Mesodermal cell (in vitro differentiated cells): Measurements from ENCODE around the gene ZFP62.

Source experiments
- H3K27ac ChIP-seq: 2 replicates; pipeline ENCODE4 v1.7.0; 2013; ENCODE audit warnings: mild to moderate bottlenecking, low read depth, low read length, moderate library complexity; ENCODE audit not compliant: severe bottlenecking
- H3K36me3 ChIP-seq: 2 replicates; pipeline ENCODE4 v1.7.1; 2013; ENCODE audit warnings: mild to moderate bottlenecking, low read length, moderate library complexity; ENCODE audit not compliant: control insufficient read depth, insufficient read depth
- H3K4me1 ChIP-seq: one replicate; pipeline ENCODE4 v1.7.1; 2013; ENCODE audit warnings: mild to moderate bottlenecking, low read length; ENCODE audit not compliant: insufficient read depth, control insufficient read depth, poor library complexity, severe bottlenecking
- H3K4me3 ChIP-seq: 2 replicates; pipeline ENCODE4 v1.7.0; 2013; ENCODE audit warnings: low read length, control low read depth, mild to moderate bottlenecking; ENCODE audit not compliant: insufficient read depth, poor library complexity, severe bottlenecking; ENCODE audit errors: extremely low read depth
- H3K9me3 ChIP-seq: 2 replicates; pipeline ENCODE4 v1.7.1; 2013; ENCODE audit warnings: mild to moderate bottlenecking, low read length, moderate library complexity; ENCODE audit not compliant: control insufficient read depth
- WGBS, 2 experiments: methylation state at CpG; one replicate each; pipeline ENCODE4 v1.1.5; 2013; ENCODE audit warnings: missing lambda C conversion rate in 2 of 2; ENCODE audit not compliant: insufficient coverage in 2 of 2; 5-methylcytosine and 5-hydroxymethylcytosine counted together

ZFP62 gene

DNA sequence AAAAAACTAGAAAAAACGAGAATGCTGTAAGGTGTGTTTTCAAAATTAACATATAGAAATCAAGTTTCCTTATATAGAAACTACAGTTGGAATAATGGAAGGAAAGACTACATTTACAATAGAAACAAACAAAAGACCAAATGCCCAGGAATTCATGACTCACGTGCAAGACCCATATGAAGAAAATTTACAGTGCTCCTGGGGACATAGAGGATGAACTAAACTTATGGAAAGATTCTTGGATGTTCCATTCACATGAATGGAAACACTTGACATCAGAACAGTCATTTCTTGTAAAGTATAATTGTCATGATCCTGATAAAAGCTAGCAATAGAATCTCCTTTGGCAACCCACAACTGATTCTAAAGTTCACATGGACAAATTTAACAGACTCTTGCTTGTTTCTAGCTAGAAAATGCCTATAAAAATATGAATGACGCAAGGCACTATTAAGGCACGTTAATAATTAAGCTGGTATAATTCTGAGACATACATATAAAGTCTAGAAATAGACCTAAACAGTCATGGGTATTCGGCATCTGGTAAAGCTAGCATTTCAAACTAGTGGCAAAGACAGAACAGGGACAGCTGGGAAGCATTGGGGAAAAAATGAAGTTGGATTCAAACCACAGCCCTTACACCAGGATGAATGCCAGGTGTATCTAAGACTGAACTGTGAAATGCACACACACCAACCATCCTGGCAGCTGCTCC is 5.1 kb upstream of the ZFP62 start:
- H3K27ac ChIP-seq, result no peak overlapping the region
- H3K9me3 ChIP-seq, result no peaks in the 10 kb centered on the region
- WGBS, 2 experiments, result 83% methylated on average over 2 of the region's 5 CpGs; no CpG with 5 or more reads in 1 of the 2 experiments
- no peaks in the 10 kb centered on the region for H3K36me3 ChIP-seq
- no peak overlapping the region for H3K4me3 ChIP-seq
- H3K4me1 ChIP-seq, result no peaks in the 10 kb centered on the region

DNA sequence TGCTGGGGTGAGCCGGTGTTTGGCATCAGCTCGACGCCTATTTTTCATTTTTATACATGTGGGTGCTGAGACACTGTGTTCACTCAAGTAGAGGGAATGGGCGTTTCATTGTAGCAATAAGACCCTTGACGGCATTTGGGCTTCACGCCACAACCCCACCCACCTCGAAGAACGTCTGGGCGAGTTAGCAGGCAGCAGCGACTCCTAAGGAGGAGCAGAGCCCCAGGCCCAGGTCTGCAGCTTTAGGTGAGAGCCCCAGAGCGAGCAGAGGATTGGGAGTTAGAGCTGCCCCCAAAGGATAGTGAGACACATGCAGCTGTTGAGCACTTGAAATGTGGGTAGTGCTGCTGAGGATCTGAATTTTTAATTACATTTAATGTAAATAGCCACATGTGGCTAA is 1.6 kb upstream of the ZFP62 start:
- Histone ChIP-seq H3K36me3 (peaks cover 10% of the 10 kb centered on the region), H3K4me3 (no peak overlapping the region), H3K9me3 (no peaks in the 10 kb centered on the region), H3K4me1 (no peaks in the 10 kb centered on the region), H3K27ac (no peak overlapping the region)
- WGBS, 2 experiments, result 40 to 80% methylated on average over 4 to 7 of the region's 11 CpGs

DNA sequence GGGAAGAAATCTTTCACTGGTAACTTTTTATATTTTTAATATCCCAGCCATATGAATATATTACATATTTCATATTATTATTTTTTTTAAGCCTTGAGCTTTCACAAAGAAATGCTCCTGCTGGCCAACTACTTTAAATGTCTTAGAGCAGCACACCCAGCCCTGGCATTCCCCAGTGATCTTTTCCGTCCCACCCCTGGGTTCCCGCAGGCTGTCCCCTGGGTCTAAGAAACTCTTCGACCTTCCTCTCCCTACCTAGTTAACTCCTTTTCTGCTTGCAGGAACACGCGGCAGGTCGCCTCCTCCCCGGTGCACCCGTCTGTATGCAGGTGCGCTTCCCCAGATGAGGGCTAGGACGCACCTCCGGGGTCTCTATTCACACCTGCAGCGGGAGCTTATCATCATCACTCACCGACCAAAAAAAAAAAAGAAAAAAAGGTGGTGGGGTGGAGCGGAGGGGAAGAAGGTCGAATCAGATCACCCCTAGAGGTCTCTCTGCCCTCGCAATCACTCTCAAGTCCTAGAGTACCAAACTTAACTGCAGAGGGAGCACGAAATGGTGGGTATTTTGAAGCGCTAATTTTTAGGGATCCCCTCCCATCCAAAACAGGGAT is 696 bp downstream of the ZFP62 start:
- H3K27ac ChIP-seq, result peak overlapping the region; percentile 81
- H3K4me1 ChIP-seq, result no peaks in the 10 kb centered on the region
- peak overlapping the region; percentile 90 for H3K4me3 ChIP-seq
- WGBS, 2 experiments, result 0 to 17% methylated on average over 1 to 9 of the region's 18 CpGs
- H3K9me3 ChIP-seq, result no peaks in the 10 kb centered on the region
- H3K36me3 ChIP-seq, result peaks cover 21% of the 10 kb centered on the region

DNA sequence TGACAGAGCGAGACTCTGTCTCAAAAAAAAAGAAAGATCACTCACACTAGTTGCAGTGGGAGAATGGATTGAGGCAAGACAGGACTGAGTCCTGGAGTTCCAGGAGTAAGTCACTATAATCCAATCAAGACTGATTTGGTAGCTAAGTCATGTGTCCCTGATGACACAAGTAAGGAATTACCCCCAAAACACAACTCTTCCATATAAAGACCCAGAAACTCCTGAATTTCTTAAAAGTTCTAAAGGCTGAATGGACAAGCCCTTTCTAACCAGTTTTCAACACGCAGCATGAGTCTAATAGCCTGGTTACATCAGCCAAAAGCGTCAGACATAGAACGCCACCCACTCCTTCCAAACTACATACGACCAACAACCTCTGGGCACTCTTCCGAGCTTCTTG is 2.5 kb downstream of the ZFP62 start:
- H3K4me1 ChIP-seq, result no peaks in the 10 kb centered on the region
- WGBS, 2 experiments, result 97 to 98% methylated on average over 5 to 6 of the region's 6 CpGs
- H3K4me3 ChIP-seq, result no peak overlapping the region
- no peak overlapping the region for H3K27ac ChIP-seq
- H3K36me3 ChIP-seq, result peaks cover 34% of the 10 kb centered on the region
- no peaks in the 10 kb centered on the region for H3K9me3 ChIP-seq

DNA sequence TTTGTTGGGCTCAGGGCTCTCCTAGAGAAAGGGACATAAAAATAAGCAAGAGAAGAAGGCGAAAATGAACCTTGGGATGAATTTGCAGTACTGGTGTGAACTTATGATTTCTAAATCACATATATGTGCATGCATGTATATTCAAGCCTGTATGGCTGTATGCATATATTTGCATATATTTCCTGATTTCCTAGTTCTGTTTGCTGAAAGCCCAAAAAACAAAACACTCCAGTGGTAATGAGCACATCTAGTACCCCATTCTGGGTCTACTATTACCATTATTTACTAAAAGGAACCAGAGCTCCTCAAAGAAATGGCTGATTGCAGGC is 7.3 kb downstream of the ZFP62 start:
- Histone ChIP-seq H3K4me3 (no peak overlapping the region), H3K36me3 (peaks cover 72% of the 10 kb centered on the region), H3K9me3 (peaks cover 29% of the 10 kb centered on the region), H3K27ac (no peak overlapping the region), H3K4me1 (no peaks in the 10 kb centered on the region)
- WGBS, 2 experiments, result no CpG with 5 or more reads among the region's 1 CpG

DNA sequence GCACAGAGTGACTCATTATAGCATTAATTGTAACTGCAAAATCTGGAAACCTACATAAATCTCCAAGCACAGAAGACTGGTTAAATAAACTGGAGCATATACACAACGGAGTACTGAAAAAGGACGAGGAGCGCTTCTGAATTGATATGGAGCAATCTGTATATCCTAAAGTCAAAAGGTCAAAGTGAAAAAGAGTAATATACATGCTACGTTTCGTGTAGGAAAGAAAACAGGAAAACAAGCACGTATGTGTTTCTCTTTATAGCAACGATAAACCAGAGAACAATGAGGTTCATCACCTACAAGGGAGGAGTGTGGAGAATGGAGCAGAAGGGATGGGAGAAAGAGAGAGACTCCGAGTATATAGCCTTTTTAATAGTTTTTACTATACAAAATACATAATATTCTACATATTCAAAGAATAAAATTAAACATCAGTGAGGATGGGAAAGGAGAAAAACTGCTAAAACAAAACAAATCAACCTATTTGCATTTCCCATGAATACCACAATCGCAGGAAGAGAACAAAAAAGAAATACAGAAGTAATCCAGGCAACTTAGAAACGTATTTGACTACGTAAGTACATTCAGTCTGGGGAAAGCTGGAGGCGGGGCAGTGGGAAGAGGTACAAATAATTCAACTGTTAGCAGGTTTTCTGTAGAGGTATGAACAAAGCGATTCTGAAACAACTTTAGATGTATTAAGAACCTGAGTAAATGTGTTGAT is 7.8 kb downstream of the ZFP62 start:
- Histone ChIP-seq H3K9me3 (peaks cover 34% of the 10 kb centered on the region), H3K36me3 (peaks cover 72% of the 10 kb centered on the region), H3K4me1 (no peaks in the 10 kb centered on the region), H3K4me3 (no peak overlapping the region), H3K27ac (no peak overlapping the region)
- 87% methylated on average over 10 to 11 of the region's 13 CpGs for WGBS, 2 experiments

DNA sequence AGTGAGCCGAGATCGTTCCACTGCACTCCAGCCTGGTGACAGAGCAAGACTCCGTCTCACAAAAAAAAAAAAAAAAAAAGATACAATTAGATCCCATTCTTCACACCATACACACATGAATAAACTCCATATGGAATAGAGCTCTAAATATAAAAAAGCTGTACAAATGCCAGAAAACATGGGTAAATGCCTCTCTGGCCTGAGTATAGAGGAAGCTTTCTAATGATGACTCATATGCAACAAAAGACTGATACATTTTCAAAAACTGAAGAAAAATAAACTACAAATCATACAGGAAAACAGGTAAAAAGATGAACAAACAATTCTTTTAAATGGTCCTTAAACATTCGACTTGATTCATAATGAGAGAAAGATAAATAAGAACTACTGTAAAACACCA is 8.6 kb downstream of the ZFP62 start:
- WGBS, 2 experiments, result no CpG with 5 or more reads among the region's 4 CpGs
- Histone ChIP-seq H3K9me3 (peaks cover 37% of the 10 kb centered on the region), H3K4me1 (no peaks in the 10 kb centered on the region), H3K27ac (no peak overlapping the region), H3K4me3 (no peak overlapping the region), H3K36me3 (peaks cover 79% of the 10 kb centered on the region)

DNA sequence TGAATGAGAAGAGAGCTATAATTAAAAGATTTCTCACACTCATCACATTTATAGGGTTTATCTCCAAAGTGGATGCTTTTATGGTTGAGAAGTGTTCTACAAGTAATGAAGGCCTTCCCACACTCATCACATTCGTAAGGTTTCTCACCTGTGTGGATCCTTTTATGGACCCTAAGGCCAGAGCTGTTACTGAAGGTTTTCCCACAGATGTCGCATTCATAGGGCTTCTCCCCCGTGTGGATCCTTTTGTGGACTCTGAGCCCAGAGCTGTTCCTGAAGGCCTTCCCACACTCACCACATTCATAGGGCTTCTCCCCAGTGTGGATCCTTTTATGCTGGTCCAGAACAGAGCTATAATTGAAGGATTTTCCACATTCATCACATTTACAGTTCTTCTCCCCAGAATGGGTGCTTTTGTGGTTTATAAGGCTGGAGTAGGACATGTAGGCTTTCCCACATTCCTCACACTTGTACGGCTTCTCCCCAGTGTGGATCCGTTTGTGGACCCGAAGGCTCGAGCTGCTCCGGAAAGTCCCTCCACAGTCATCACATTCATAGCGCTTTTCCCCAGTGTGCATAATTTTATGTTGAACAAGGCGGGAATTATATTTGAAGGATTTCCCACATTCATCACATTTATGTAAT is 10.5 kb downstream of the ZFP62 start:
- H3K27ac ChIP-seq, result no peak overlapping the region
- 92 to 100% methylated on average over 3 to 6 of the region's 10 CpGs for WGBS, 2 experiments
- no peak overlapping the region for H3K4me3 ChIP-seq
- H3K36me3 ChIP-seq, result peaks cover 82% of the 10 kb centered on the region
- no peaks in the 10 kb centered on the region for H3K4me1 ChIP-seq
- H3K9me3 ChIP-seq, result peaks cover 47% of the 10 kb centered on the region

DNA sequence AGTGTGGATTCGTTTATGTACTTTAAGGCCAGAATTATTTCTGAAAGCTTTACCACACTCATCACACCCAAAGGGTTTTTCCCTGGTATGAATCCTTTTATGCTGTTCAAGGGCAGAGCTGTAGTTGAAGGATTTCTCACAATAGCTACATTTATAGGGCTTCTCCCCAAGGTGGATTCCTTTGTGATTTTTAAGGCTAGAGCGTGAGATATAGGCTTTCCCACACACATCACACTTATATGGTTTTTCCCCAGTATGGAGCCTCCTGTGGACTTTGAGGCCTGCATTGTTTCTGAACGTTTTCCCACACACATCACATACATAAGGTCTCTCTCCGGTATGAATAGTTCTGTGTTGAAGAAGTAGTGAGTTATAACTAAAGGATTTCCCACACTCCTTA is 11.2 kb downstream of the ZFP62 start:
- Histone ChIP-seq H3K4me1 (no peaks in the 10 kb centered on the region), H3K27ac (no peak overlapping the region), H3K36me3 (peaks cover 76% of the 10 kb centered on the region), H3K4me3 (no peak overlapping the region), H3K9me3 (peaks cover 49% of the 10 kb centered on the region)
- WGBS, 2 experiments, result 80% methylated on average over 1 of the region's 4 CpGs; no CpG with 5 or more reads in 1 of the 2 experiments

DNA sequence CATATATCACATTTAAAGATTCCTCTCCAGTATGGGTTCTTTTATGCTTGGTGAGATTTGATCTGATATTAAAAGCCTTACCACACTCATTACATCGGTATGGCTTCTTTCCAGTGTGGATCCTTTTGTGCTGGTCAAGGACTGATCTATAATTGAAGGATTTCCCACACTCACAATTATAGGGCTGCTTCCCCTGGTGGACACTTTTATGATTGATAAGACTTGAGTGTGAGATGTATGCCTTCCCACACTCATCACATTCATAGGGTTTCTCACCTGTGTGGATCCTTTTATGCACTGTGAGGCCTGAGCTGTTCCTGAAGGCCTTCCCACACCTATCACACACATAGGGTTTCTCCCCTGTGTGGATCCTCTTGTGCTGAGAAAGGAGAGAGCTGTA is 12.2 kb downstream of the ZFP62 start:
- Histone ChIP-seq H3K36me3 (peaks cover 69% of the 10 kb centered on the region), H3K4me1 (no peaks in the 10 kb centered on the region), H3K9me3 (peaks cover 49% of the 10 kb centered on the region), H3K4me3 (no peak overlapping the region), H3K27ac (no peak overlapping the region)
- no CpG with 5 or more reads among the region's 1 CpG for WGBS, 2 experiments
